ENCODE data around the gene YEATS2. TPM values are rescaled to one million over a fixed set of nuclear protein-coding genes. Genes with fewer than 3 reads are reported as not detected.

The YEATS2 gene
- total RNA-seq, 1 donor from 2014 or later, result 45.3 TPM

- no peaks in the 10 kb centered on the region for H3K36me3 Mint-ChIP-seq (ENCODE audit: low read depth, unreplicated experiment)
- no peak overlapping the region for H3K4me3 ChIP-seq (ENCODE audit: insufficient read depth, low read depth, low read length)
- H3K27me3 ChIP-seq (ENCODE audit: insufficient read depth, low read length), result no peaks in the 10 kb centered on the region
- peaks cover 3% of the 10 kb centered on the region for H3K4me1 Mint-ChIP-seq (ENCODE audit: low read depth, unreplicated experiment)
- no peak overlapping the region for H3K9ac ChIP-seq (ENCODE audit: low read length)
- H3K4me3 Mint-ChIP-seq (ENCODE audit: unreplicated experiment), result no peak overlapping the region
- no peak overlapping the region for H3K27ac ChIP-seq (ENCODE audit: low read depth, low read length)
- no peak overlapping the region for H3K4me2 ChIP-seq (ENCODE audit: low read length)
- no peaks in the 10 kb centered on the region for H3K79me2 ChIP-seq (ENCODE audit: insufficient read depth, low read length)
- no peaks in the 10 kb centered on the region for H4K20me1 ChIP-seq (ENCODE audit: insufficient read depth, low read length)
- no peak for FAIRE-seq
- no peaks in the 10 kb centered on the region for H3K4me1 ChIP-seq (ENCODE audit: insufficient read depth, low read length)
- H3K9me3 Mint-ChIP-seq (ENCODE audit: unreplicated experiment), result no peaks in the 10 kb centered on the region
- no peaks in the 10 kb centered on the region for H3K27me3 Mint-ChIP-seq (ENCODE audit: low read depth, unreplicated experiment)
- no peak overlapping the region for H3K27ac Mint-ChIP-seq (ENCODE audit: unreplicated experiment)
- H2AFZ ChIP-seq (ENCODE audit: low read depth, low read length), result no peak overlapping the region
- no peaks in the 10 kb centered on the region for H3K9me3 ChIP-seq (ENCODE audit: insufficient read depth, low read depth, low read length)
- TF ChIP-seq EZH2 (IDR thresholded peaks at IDR 0.05; ENCODE audit: insufficient read depth, low read length), result no peak
- TF ChIP-seq CTCF (IDR thresholded peaks at IDR 0.05; ENCODE audit: insufficient read depth, low read depth, low read length), result no peak
- no peaks in the 10 kb centered on the region for H3K36me3 ChIP-seq (ENCODE audit: insufficient read depth, low read length)
- DNase-seq (ENCODE audit: low read depth), result no peak
These were observed 5.2 kb upstream of the YEATS2 start for GRCh38 chr3:183692436-183692835.

- no peak overlapping the region for H3K4me3 Mint-ChIP-seq (ENCODE audit: unreplicated experiment)
- H3K9ac ChIP-seq (ENCODE audit: low read length), result no peak overlapping the region
- H3K36me3 ChIP-seq (ENCODE audit: insufficient read depth, low read length), result no peaks in the 10 kb centered on the region
- H3K4me2 ChIP-seq (ENCODE audit: low read length), result no peak overlapping the region
- H4K20me1 ChIP-seq (ENCODE audit: insufficient read depth, low read length), result peaks cover 21% of the 10 kb centered on the region
- no peaks in the 10 kb centered on the region for H3K9me3 ChIP-seq (ENCODE audit: insufficient read depth, low read depth, low read length)
- H3K27me3 Mint-ChIP-seq (ENCODE audit: low read depth, unreplicated experiment), result no peaks in the 10 kb centered on the region
- no peak overlapping the region for H3K27ac ChIP-seq (ENCODE audit: low read depth, low read length)
- peaks cover 31% of the 10 kb centered on the region for H3K79me2 ChIP-seq (ENCODE audit: insufficient read depth, low read length)
- peaks cover 9% of the 10 kb centered on the region for H3K4me1 ChIP-seq (ENCODE audit: insufficient read depth, low read length)
- FAIRE-seq (no peak), DNase-seq (ENCODE audit: low read depth) (no peak)
- H3K36me3 Mint-ChIP-seq (ENCODE audit: low read depth, unreplicated experiment), result no peaks in the 10 kb centered on the region
- no peak for TF ChIP-seq CTCF (IDR thresholded peaks at IDR 0.05; ENCODE audit: insufficient read depth, low read depth, low read length)
- no peak for TF ChIP-seq EZH2 (IDR thresholded peaks at IDR 0.05; ENCODE audit: insufficient read depth, low read length)
- H3K4me3 ChIP-seq (ENCODE audit: insufficient read depth, low read depth, low read length), result no peak overlapping the region
- H2AFZ ChIP-seq (ENCODE audit: low read depth, low read length), result no peak overlapping the region
- H3K27ac Mint-ChIP-seq (ENCODE audit: unreplicated experiment), result no peak overlapping the region
- no peaks in the 10 kb centered on the region for H3K27me3 ChIP-seq (ENCODE audit: insufficient read depth, low read length)
- H3K9me3 Mint-ChIP-seq (ENCODE audit: unreplicated experiment), result no peaks in the 10 kb centered on the region
- peaks cover 13% of the 10 kb centered on the region for H3K4me1 Mint-ChIP-seq (ENCODE audit: low read depth, unreplicated experiment)
These were observed 1.8 kb upstream of the YEATS2 start for GRCh38 chr3:183695569-183696364.

- peak overlapping the region; percentile 93 for H3K4me3 ChIP-seq (ENCODE audit: insufficient read depth, low read depth, low read length)
- H4K20me1 ChIP-seq (ENCODE audit: insufficient read depth, low read length), result peaks cover 34% of the 10 kb centered on the region
- H3K36me3 Mint-ChIP-seq (ENCODE audit: low read depth, unreplicated experiment), result peaks cover 3% of the 10 kb centered on the region
- H3K4me3 Mint-ChIP-seq (ENCODE audit: unreplicated experiment), result peak overlapping the region; percentile 84
- no peaks in the 10 kb centered on the region for H3K9me3 ChIP-seq (ENCODE audit: insufficient read depth, low read depth, low read length)
- H3K4me2 ChIP-seq (ENCODE audit: low read length), result peak overlapping the region; percentile 93
- FAIRE-seq, result no peak
- H3K79me2 ChIP-seq (ENCODE audit: insufficient read depth, low read length), result peaks cover 45% of the 10 kb centered on the region
- TF ChIP-seq CTCF (IDR thresholded peaks at IDR 0.05; ENCODE audit: insufficient read depth, low read depth, low read length), result no peak
- TF ChIP-seq EZH2 (IDR thresholded peaks at IDR 0.05; ENCODE audit: insufficient read depth, low read length), result no peak
- peak overlapping the region; percentile 91 for H2AFZ ChIP-seq (ENCODE audit: low read depth, low read length)
- H3K9ac ChIP-seq (ENCODE audit: low read length), result peak overlapping the region; percentile 51
- no peaks in the 10 kb centered on the region for H3K27me3 Mint-ChIP-seq (ENCODE audit: low read depth, unreplicated experiment)
- no peak for DNase-seq (ENCODE audit: low read depth)
- H3K4me1 Mint-ChIP-seq (ENCODE audit: low read depth, unreplicated experiment), result peaks cover 19% of the 10 kb centered on the region
- peak overlapping the region; percentile 84 for H3K27ac ChIP-seq (ENCODE audit: low read depth, low read length)
- no peaks in the 10 kb centered on the region for H3K27me3 ChIP-seq (ENCODE audit: insufficient read depth, low read length)
- H3K27ac Mint-ChIP-seq (ENCODE audit: unreplicated experiment), result peak overlapping the region; percentile 8
- peaks cover 2% of the 10 kb centered on the region for H3K36me3 ChIP-seq (ENCODE audit: insufficient read depth, low read length)
- H3K4me1 ChIP-seq (ENCODE audit: insufficient read depth, low read length), result peaks cover 9% of the 10 kb centered on the region
- H3K9me3 Mint-ChIP-seq (ENCODE audit: unreplicated experiment), result no peaks in the 10 kb centered on the region
These were observed 431 bp upstream of the YEATS2 start for GRCh38 chr3:183697123-183697609.

Data from astrocyte (in vitro differentiated cells and primary cell).